SK-N-SH treated with all-trans-retinoic acid at 6 μM for 48 hours (cell line): ENCODE results near the gene TRPV4.

Experiments
- BACH2 ChIP-seq: fragments of 250-450 bp; sonication (Bioruptor Pico); IDR thresholded peaks from 2 replicates; pipeline ENCODE4 v1.9.0; 2021; ENCODE audit warnings: mild to moderate bottlenecking, borderline replicate concordance
- CSRNP3 ChIP-seq: fragments of 250-450 bp; sonication (Bioruptor Pico); IDR thresholded peaks from 2 replicates; pipeline ENCODE4 v1.5.1; 2021; ENCODE audit warnings: mild to moderate bottlenecking, moderate library complexity
- PATZ1 ChIP-seq: fragments of 250-450 bp; sonication (Bioruptor Pico); IDR thresholded peaks from 2 replicates; pipeline ENCODE4 v1.8.0; 2020; ENCODE audit warnings: mild to moderate bottlenecking, moderate library complexity, borderline replicate concordance
- SNAI2 ChIP-seq: fragments of 250-450 bp; sonication (Bioruptor Pico); IDR thresholded peaks from 2 replicates; pipeline ENCODE4 v1.5.0; 2020; ENCODE audit warnings: mild to moderate bottlenecking, moderate library complexity
- ZFP3 ChIP-seq: fragments of 250-450 bp; sonication (Bioruptor Pico); IDR thresholded peaks from 2 replicates; pipeline ENCODE4 v1.5.0; 2020; ENCODE audit warnings: mild to moderate bottlenecking, moderate library complexity

DNA sequence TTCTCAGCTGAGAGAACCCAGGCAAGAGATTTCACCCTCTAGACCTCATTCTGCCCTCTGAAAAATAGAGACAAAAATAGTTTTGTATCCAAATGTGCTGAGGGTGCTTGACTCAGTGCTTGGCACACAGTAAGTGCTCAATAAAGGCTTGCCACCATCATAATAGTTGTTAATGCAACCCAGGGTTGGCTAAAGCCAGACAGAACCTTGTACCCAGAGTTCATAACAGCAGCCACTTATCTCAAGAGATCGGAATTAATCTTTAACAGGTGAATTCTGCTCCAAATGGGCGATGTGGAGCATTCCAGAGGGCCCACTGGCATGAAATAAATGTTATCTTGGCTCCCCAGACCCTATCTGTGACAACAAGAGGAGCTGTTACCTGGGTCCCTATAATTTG lies 2.9 kb downstream of the TRPV4 start:
- TF ChIP-seq BACH2 (CRISPR knock-in tag), result no peak
- TF ChIP-seq PATZ1 (CRISPR knock-in tag), result no peak
- no peak for TF ChIP-seq CSRNP3 (CRISPR knock-in tag)
- no peak for TF ChIP-seq ZFP3 (CRISPR knock-in tag)
- no peak for TF ChIP-seq SNAI2 (CRISPR knock-in tag)
